ENCODE results near the gene SNX25. TPM values are rescaled to one million over a fixed set of nuclear protein-coding genes. Genes with fewer than 3 reads are reported as not detected.

SNX25 gene
- total and polyA plus RNA-seq, 2 of the 13 experiments (the other 11 are each of a cell fraction or from before 2014, with no cell fraction given): 23.4 to 23.5 TPM

- no peak for TF ChIP-seq ZNF724P (CRISPR knock-in tag; IDR thresholded peaks at IDR 0.05; ENCODE audit: borderline replicate concordance)
- TF ChIP-seq KLF15 (CRISPR knock-in tag; IDR thresholded peaks at IDR 0.05; ENCODE audit: borderline replicate concordance): no peak; the same call in 1 of the 2 replicates
- peak; percentile 40 for TF ChIP-seq ZNF605 (CRISPR knock-in tag; IDR thresholded peaks at IDR 0.05)
- no peak for TF ChIP-seq ETS1 (CRISPR knock-in tag; IDR thresholded peaks at IDR 0.05)
- TF ChIP-seq NFIB (CRISPR knock-in tag; IDR thresholded peaks at IDR 0.05; ENCODE audit: borderline replicate concordance): no peak
- TF ChIP-seq RFX1 (IDR thresholded peaks at IDR 0.05): peak; percentile 8; the same call in 1 of the 2 replicates
- no peak for TF ChIP-seq CENPBD1 (CRISPR knock-in tag; IDR thresholded peaks at IDR 0.05; ENCODE audit: borderline replicate concordance, low read depth)
- no peak for TF ChIP-seq NFAT5 (CRISPR knock-in tag; IDR thresholded peaks at IDR 0.05)
- no peak for TF ChIP-seq RFX5 (IDR thresholded peaks at IDR 0.05; ENCODE audit: low read depth, low read length)
- no peak for TF ChIP-seq EED (CRISPR knock-in tag; IDR thresholded peaks at IDR 0.05)
- TF ChIP-seq HNRNPH1 (optimal IDR thresholded peaks at IDR 0.05; ENCODE audit: low read depth, low read length): no peak
- TF ChIP-seq LBX2 (CRISPR knock-in tag; IDR thresholded peaks at IDR 0.05; ENCODE audit: borderline replicate concordance): no peak
- peak; percentile 59 for TF ChIP-seq POGK (CRISPR knock-in tag; conservative IDR thresholded peaks at IDR 0.05)
- TF ChIP-seq ZNF136 (CRISPR knock-in tag; IDR thresholded peaks at IDR 0.05; ENCODE audit: low read depth): no peak
- TF ChIP-seq MED1 (CRISPR knock-in tag; IDR thresholded peaks at IDR 0.05): peak; percentile 94
- TF ChIP-seq ZNF10 (CRISPR knock-in tag; IDR thresholded peaks at IDR 0.05; ENCODE audit: borderline replicate concordance, low read depth): no peak
- no peak for TF ChIP-seq THYN1 (CRISPR knock-in tag; IDR thresholded peaks at IDR 0.05; ENCODE audit: borderline replicate concordance, low read depth)
- no peak for TF ChIP-seq GZF1 (CRISPR knock-in tag; IDR thresholded peaks at IDR 0.05)
- TF ChIP-seq ZNF3 (CRISPR knock-in tag; IDR thresholded peaks at IDR 0.05): peak; percentile 45; the same call in 1 of the 2 replicates
- TF ChIP-seq SKI (IDR thresholded peaks at IDR 0.05; ENCODE audit: partially characterized antibody): no peak
Measured at GRCh38 chr4:185201977-185202962, 7.1 kb upstream of the SNX25 start (continued).
